HG03439 (cell line): ENCODE data around the gene LOXL3.
A peak's percentile ranks its signal among the peaks of the same experiment; 100 is the strongest.

Source experiments
- ATAC-seq: cut with Tn5 transposase; IDR thresholded peaks from one replicate; pipeline ENCODE4 v1.9.1; 2021; ENCODE audit warnings: mild to moderate bottlenecking, moderate library complexity; ENCODE audit not compliant: unreplicated experiment

The LOXL3 gene

DNA sequence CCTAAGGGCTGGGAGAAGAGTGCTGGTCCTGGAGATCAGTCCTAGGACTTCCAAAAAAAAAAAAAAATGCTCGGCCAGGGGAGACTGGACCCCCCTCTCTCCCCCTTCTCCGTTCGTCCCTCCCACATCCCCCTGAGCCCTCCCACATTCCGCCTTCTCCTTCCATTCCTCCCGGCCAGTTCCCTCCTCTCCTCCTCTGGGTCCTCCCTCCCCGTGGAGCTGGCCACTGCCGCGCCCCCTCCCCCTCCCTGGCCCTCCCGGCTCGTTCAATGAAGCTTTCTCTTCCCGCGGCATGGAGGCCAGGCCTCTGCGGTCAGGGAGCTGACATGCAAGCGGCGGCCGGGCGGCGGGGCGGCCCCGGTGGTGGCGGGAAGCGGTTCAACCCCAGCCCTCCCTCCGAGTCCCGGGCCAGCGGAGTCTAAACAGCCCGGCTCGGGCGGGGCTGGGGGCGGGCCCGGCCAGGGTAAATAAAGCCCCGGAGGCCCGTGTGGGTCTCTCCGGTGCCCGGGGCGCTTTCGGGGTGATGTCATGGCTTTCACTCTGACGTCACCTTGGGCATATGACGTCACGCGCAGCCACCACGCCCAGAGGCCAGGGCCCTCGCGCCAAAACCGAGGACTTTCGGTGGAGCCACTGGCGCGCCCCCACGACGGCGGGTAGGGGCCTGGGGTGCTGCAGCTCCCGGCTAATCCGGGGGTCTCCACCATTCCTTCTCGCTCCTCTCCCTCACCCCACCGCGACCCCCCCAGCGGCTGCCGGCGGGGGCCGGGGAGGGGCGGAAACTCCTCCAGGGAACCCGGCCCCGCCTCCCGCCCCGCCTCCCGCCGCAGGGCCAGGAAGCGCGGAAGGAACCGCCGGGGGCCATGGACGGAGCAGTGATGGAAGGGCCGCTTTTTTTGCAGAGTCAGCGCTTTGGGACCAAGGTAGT, at the start of gene LOXL3, which contains the start of gene DOK1:
Gene LOXL3, minus strand, starts transcription at position 51 of the 928 bp plus-strand sequence. CDS start 1,308 bp downstream, outside the sequence.
Gene DOK1, plus strand, starts transcription at position 829 of the 928 bp plus-strand sequence. Its CDS starts 35 bp downstream, at position 864.
- ATAC-seq, result peak; percentile 53

- no peak for ATAC-seq
Measured at GRCh38 chr2:74602586-74603281, 49.0 kb upstream of the LOXL3 start.

- no peak for ATAC-seq
Measured at GRCh38 chr2:74599676-74600075, 45.9 kb upstream of the LOXL3 start.

DNA sequence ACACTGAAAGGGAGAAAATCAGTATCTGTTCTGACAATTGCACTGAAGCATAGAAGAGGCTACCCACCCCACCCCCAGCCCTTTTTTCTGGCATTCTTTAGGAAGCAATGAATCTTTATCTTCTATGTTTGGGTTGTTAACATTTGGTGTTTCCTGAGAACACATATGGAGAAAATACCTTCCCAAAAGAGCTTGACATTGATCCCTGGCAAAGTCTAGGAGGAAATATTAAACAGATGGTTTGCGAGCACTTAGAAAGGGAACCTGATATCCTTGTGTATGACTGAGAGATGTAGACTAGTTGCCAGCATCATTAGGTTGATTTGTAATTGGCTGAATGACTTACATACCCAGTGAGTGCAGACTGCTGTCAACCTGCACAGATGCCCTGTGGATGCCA, 43.7 kb upstream of the LOXL3 start:
- no peak for ATAC-seq

DNA sequence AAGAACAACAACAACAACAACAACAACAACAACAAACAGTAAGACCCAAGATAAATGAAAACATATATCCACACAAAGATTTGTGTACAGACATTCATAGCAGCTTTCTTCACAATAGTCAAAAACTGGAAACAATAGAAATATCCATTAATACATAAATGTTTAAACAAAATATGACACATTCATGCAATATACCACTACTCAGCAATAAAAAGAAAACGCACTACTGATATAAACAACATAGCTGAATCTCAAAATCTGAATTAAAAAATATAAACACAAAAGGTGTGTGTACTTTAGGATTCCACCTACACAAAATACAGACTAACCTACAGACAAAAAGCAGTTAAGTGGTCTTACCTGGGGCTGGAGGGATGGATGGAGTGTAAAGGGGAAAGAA, 42.8 kb upstream of the LOXL3 start:
- no peak for ATAC-seq

GRCh38 chr2:74593826-74594772, 40.4 kb upstream of the LOXL3 start:
- no peak for ATAC-seq

- ATAC-seq, result no peak
Measured at GRCh38 chr2:74588664-74589063, 34.9 kb upstream of the LOXL3 start.

- peak; percentile 65 for ATAC-seq
Measured at GRCh38 chr2:74587664-74588277, 34.0 kb upstream of the LOXL3 start.

DNA sequence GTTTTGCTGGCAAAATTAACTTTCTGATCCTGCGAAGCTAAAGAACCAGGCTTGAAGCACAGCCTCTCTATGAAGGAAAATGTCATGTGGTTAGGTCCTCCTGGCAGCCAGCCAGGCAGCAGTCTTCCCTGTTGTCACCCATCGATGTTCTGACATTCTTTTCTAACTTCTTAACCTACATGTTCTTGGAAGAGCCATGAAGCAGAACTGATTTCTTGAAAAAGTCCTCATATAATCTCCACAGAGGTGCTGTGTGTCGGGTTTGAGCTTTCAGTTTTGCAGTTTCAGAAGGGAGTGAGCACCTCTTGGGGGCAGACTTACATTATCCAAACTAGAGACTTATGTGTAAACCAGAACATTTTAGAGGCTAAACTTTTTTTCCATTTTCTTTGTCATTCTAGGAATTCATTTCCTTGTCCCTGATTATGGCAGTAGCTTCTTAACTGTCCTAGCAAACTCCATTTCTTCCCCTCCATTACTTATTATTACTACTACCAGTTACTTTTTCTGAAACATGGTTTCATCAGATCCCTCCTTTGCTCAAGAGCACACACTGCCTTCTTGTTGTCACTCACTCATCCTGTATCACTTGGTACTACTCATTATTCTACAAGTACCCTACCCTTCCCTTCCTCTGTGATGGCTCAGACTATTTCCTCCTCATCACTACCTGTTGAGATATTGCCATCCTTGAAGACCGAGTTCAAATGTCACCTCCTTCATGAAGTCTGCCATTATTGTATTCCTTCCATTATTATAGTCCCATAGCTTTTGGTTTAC, 31.9 kb upstream of the LOXL3 start:
- ATAC-seq, result no peak

DNA sequence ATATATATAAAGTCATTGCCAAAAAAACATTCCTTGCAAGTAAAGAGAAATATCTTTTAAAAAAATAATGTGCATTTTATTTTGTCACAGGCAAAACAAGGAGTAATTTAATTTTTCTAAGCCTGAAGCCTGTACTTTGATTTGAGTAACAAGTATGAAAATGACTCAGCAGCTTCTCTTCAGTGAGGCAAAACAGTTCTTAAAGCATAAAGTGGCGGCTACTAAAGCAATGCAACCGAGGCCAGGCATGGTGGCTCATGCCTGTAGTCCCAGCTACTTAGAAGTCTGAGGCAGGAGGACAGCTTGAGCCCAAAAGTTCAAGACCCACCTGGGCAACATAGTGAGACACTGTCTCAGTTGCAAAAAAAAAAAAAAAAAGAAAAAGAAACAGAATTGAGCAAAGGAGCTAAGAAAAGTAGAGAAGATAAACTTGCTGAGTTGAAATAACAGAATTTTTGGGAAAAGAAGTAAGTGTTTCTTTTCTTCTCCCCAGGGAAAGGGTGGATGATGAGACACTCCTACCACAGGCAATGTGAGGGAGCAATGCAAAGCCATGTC, 30.4 kb upstream of the LOXL3 start:
- ATAC-seq, result peak; percentile 65

DNA sequence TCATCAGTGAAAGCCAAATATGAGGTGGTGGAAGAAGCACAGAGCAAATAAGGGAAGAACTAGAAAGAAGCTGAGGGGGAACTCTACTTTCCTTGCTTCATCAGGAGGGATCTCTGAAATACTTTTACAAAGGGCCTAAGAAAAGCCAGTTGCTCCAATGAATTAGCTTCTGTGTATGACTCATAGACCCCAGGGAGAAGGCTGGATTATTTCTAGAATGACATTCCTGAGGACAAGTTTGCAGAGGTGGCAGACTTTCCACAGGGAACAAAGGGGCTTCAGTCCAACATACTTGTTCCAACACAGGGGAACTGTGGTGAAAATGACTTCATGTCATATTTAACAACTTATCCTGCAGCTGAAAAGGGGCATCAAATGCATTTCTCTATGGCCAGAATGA, 29.8 kb upstream of the LOXL3 start:
- no peak for ATAC-seq

DNA sequence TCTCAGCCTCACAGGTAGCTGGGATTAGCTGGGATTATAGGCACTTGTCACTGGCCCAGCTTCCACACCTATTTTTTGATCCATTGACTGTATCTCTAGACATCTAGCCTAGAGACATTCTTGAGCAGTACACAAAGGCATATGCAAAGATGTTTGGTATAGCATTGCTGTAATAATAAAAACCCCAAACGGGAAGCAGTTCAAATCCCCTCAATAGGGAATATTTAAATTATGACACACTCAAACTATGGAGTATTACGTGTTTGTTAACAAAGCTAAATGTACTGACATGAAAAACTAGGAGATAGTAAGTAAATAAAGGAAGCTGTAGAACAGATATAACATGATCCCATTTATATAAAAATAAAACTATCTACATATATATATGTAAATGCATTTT, 28.4 kb upstream of the LOXL3 start:
- no peak for ATAC-seq

GRCh38 chr2:74581463-74581862, 27.7 kb upstream of the LOXL3 start:
- ATAC-seq, result no peak

GRCh38 chr2:74578408-74578807, 24.7 kb upstream of the LOXL3 start:
- ATAC-seq, result no peak

DNA sequence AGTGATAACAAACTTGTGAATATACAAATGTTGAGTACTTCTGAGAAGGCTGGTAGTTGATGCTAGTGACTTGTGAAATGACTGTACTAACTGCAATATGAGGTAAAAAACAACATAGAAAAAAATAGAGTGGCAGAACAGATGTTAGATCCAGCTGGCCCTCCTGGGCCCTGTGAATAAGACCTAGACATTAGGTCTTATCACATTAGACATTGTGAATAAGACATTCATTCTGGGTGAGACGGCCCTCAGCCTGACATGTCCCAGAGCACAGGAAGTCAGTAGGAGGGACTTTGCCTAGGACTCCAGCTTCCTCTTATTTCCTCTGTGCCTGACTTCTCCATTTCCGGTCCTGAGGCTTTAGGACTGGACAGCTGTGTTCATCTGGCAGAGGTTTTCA, 23.7 kb upstream of the LOXL3 start:
- peak; percentile 40 for ATAC-seq

DNA sequence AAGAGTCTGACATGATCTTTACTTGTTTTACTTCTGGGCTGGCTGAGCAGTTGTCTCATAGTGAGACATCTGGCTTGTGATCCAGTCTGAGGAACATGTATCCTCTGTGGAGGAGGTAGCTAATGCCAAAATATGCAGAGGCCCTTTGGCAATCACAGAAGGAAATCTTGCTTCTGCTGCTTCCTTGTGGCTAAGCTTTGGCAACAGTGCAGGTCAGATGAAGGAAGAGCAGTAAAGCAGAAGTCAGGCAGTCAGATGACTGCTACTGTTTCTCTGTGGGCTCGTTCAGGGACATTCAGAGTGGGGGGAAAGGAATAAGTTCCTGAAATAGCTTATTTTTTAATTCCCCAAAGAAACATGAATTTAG, 23.1 kb upstream of the LOXL3 start:
- no peak for ATAC-seq

- no peak for ATAC-seq
Measured at GRCh38 chr2:74576211-74576862, 22.6 kb upstream of the LOXL3 start.

DNA sequence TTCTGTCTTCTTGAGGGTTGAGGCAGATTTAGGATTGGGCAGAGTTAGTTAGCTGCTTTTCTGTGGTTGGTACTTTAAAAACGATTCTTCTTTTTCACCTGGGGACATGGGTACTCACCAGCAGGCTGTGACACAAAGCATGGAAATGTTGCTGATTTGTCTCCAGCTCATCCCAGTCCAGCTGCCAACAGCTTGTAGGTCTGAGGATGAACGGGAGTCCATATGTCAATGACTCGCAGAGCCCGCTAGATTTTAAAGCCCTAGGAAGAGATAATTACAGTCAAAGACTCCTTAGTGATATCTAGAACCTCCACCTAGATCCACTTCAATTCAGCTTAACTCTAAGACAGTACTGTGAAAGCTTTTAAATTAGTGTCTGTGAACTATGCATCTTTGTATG, 21.6 kb upstream of the LOXL3 start:
- ATAC-seq, result no peak
